HG02981 (cell line): ENCODE results near the gene TMPRSS3.

ENCODE experiments used
- ATAC-seq: cut with Tn5 transposase; IDR thresholded peaks from one replicate; pipeline ENCODE4 v1.9.1; 2021; ENCODE audit warnings: mild to moderate bottlenecking, moderate library complexity; ENCODE audit not compliant: unreplicated experiment

TMPRSS3 gene

GRCh38 chr21:42338729-42339715 is 56.8 kb downstream of the TMPRSS3 start:
- ATAC-seq: no peak

- ATAC-seq: no peak
These were observed 57.8 kb downstream of the TMPRSS3 start for GRCh38 chr21:42337830-42338728.

GRCh38 chr21:42337276-42337675 is 58.6 kb downstream of the TMPRSS3 start:
- ATAC-seq: no peak

GRCh38 chr21:42336054-42336453 is 59.8 kb downstream of the TMPRSS3 start:
- no peak for ATAC-seq

- no peak for ATAC-seq
These were observed 63.1 kb downstream of the TMPRSS3 start for GRCh38 chr21:42332557-42333317.

GRCh38 chr21:42331660-42332059 is 64.2 kb downstream of the TMPRSS3 start:
- ATAC-seq: no peak

- ATAC-seq: no peak
These were observed 65.2 kb downstream of the TMPRSS3 start for GRCh38 chr21:42330380-42331371.

GRCh38 chr21:42324896-42325295 is 71.0 kb downstream of the TMPRSS3 start:
- no peak for ATAC-seq
